GM12878 (cell line): Measurements from ENCODE around the gene CXorf58. TPM values are rescaled to one million over a fixed set of nuclear protein-coding genes. Genes with fewer than 3 reads are reported as not detected.

ENCODE experiments used
- ATAC-seq: fragments of 200-7000 bp; cut with Tn5 transposase; 3 replicates; pipeline ENCODE4 v1.9.1; 2020; ENCODE audit warnings: mild to moderate bottlenecking, moderate library complexity
- BruUV-seq: library from RNA; stranded (reverse); fragments of 400-500 nt; replicated peaks from 2 replicates; lab custom pipeline; 2021; lab: Mats Ljungman, UMichigan
- CTCF ChIA-PET: fragments of 300-600 bp; sonication (Branson Sonifier 250); formaldehyde crosslinking; extraction: SDS; loops from one replicate; lab custom pipeline; 2021; ENCODE audit warnings: inconsistent platforms; lab: Yijun Ruan, JAX
- POLR2A ChIA-PET: fragments of 350-600 bp; formaldehyde crosslinking; extraction: SDS; loops from one replicate; lab custom pipeline; 2021; ENCODE audit warnings: inconsistent platforms; lab: Charles Lee
- RAD21 ChIA-PET: fragments of 300-600 bp; sonication (Branson Sonifier 250); formaldehyde crosslinking; loops from one replicate; lab custom pipeline; 2023; ENCODE audit warnings: antibody characterized with exemption; ENCODE audit not compliant: unreplicated experiment; lab: Charles Lee
- SMC1A ChIA-PET: fragments of 300-600 bp; sonication (Branson Sonifier 250); formaldehyde crosslinking; loops from one replicate; lab custom pipeline; 2023; ENCODE audit not compliant: unreplicated experiment, uncharacterized antibody; lab: Charles Lee
- DNase-seq: peaks from one replicate; pipeline ENCODE4 v3.0.0-alpha.2; 2011; ENCODE audit warnings: low read depth, low spot score
- FAIRE-seq: peaks from 3 replicates; lab custom pipeline; 2011; peaks lifted over from hg19 to GRCh38; lab: Jason Lieb, UNC
- H2AFZ ChIP-seq: 2 replicates; pipeline ENCODE4 v1.6.0; 2011; ENCODE audit warnings: low read depth, low read length, control low read depth; ENCODE audit not compliant: control insufficient read depth
- H3K27ac ChIP-seq: 2 replicates; pipeline ENCODE4 v1.5.1; 2011; ENCODE audit warnings: control low read depth; ENCODE audit not compliant: control insufficient read depth, insufficient read depth
- H3K27me3 ChIP-seq, 2 experiments: replicated peaks in 1 of 2; 2 replicates each; pipeline versions ENCODE4 v1.6.0 to v1.6.1; 2011; ENCODE audit warnings: low read length in 1 of 2; ENCODE audit not compliant: control insufficient read depth in 2 of 2, insufficient read depth in 2 of 2
- H3K36me3 ChIP-seq, 2 experiments: 2 replicates each; pipeline ENCODE4 v1.5.1; 2011; ENCODE audit warnings: low read length in 1 of 2; ENCODE audit not compliant: control insufficient read depth in 2 of 2, insufficient read depth in 2 of 2
- H3K4me1 ChIP-seq: 2 replicates; pipeline ENCODE4 v1.6.1; 2011; ENCODE audit warnings: mild to moderate bottlenecking, low read length, moderate library complexity, mixed read lengths; ENCODE audit not compliant: control insufficient read depth, insufficient read depth
- H3K4me2 ChIP-seq: 2 replicates; pipeline ENCODE4 v1.6.0; 2011; ENCODE audit warnings: control low read depth; ENCODE audit not compliant: control insufficient read depth, insufficient read depth
- H3K4me3 ChIP-seq: fragments of 200-600 bp; sonication (generic); 2 replicates; pipeline ENCODE4 v1.5.1; 2016
- H3K79me2 ChIP-seq: 2 replicates; pipeline ENCODE4 v1.6.0; 2011; ENCODE audit warnings: low read length; ENCODE audit not compliant: control insufficient read depth, insufficient read depth
- H3K9ac ChIP-seq: 2 replicates; pipeline ENCODE4 v1.8.0; 2011; ENCODE audit warnings: low read length, control low read depth, mixed read lengths; ENCODE audit not compliant: control insufficient read depth, insufficient read depth
- H3K9me3 ChIP-seq: replicated peaks from 3 replicates; pipeline ENCODE4 v1.5.1; 2011; ENCODE audit warnings: mild to moderate bottlenecking, low read length; ENCODE audit not compliant: control insufficient read depth, insufficient read depth
- H4K20me1 ChIP-seq: 2 replicates; pipeline ENCODE4 v1.6.0; 2011; ENCODE audit not compliant: control insufficient read depth, insufficient read depth
- ASH2L ChIP-seq: fragments of 300-600, 200-600 bp; sonication (generic); IDR thresholded peaks from 2 replicates; pipeline ENCODE4 v1.6.1; 2017; ENCODE audit warnings: low read depth, mild to moderate bottlenecking, borderline replicate concordance
- ETV6 ChIP-seq, 2 experiments: fragments of 450-650 bp in 1 of 2; IDR thresholded peaks in 1 of 2; conservative IDR thresholded peaks in 1 of 2; 2 replicates each; pipeline ENCODE4 v1.6.1; 2014; ENCODE audit warnings: antibody characterized with exemption in 1 of 2, borderline replicate concordance in 1 of 2, low read depth in 1 of 2, mild to moderate bottlenecking in 1 of 2, moderate library complexity in 1 of 2
- FOXK2 ChIP-seq: fragments of 450-650 bp; IDR thresholded peaks from 2 replicates; pipeline ENCODE4 v1.6.1; 2017; ENCODE audit warnings: mild to moderate bottlenecking, moderate library complexity
- JUND ChIP-seq: IDR thresholded peaks from 2 replicates; pipeline ENCODE4 v1.6.1; 2012; ENCODE audit warnings: low read depth, mild to moderate bottlenecking, low read length, improper control_type of control experiment, moderate library complexity
- KDM1A ChIP-seq: fragments of 200-600 bp; sonication (generic); IDR thresholded peaks from 2 replicates; pipeline ENCODE4 v1.6.1; 2016; ENCODE audit warnings: borderline replicate concordance
- MTA3 ChIP-seq: IDR thresholded peaks from 2 replicates; pipeline ENCODE4 v1.6.1; 2012; ENCODE audit warnings: low read length, inconsistent platforms, borderline replicate concordance
- MYC ChIP-seq: IDR thresholded peaks from 2 replicates; pipeline ENCODE4 v1.6.1; 2011; ENCODE audit warnings: mild to moderate bottlenecking, low read length, moderate library complexity, inconsistent platforms; ENCODE audit not compliant: insufficient read depth, insufficient replicate concordance, insufficient read length, severe bottlenecking
- RAD21 ChIP-seq: IDR thresholded peaks from 2 replicates; pipeline ENCODE4 v1.6.1; 2011; ENCODE audit warnings: mild to moderate bottlenecking, low read depth, low read length, moderate library complexity; ENCODE audit not compliant: insufficient read depth
- RAD51 ChIP-seq: fragments of 450-650 bp; IDR thresholded peaks from 2 replicates; pipeline ENCODE4 v1.6.1; 2016; ENCODE audit warnings: moderate library complexity, mild to moderate bottlenecking, inconsistent platforms
- RUNX3 ChIP-seq: IDR thresholded peaks from 2 replicates; pipeline ENCODE4 v1.6.1; 2012; ENCODE audit warnings: low read length, inconsistent platforms
- SPI1 ChIP-seq: IDR thresholded peaks from 2 replicates; pipeline ENCODE4 v1.6.1; 2011; ENCODE audit warnings: low read depth, mild to moderate bottlenecking, low read length, moderate library complexity, borderline replicate concordance; ENCODE audit not compliant: insufficient read depth
- SREBF1 ChIP-seq: IDR thresholded peaks from 2 replicates; pipeline ENCODE4 v1.6.1; 2012; ENCODE audit warnings: mild to moderate bottlenecking, low read length
- SRF ChIP-seq, 2 experiments: IDR thresholded peaks; 2 replicates each; pipeline ENCODE4 v1.6.1; 2011; ENCODE audit warnings: low read depth in 2 of 2, low read length in 2 of 2, mild to moderate bottlenecking in 1 of 2, moderate library complexity in 1 of 2
- TAF1 ChIP-seq: IDR thresholded peaks from 2 replicates; pipeline ENCODE4 v1.6.1; 2011; ENCODE audit warnings: mild to moderate bottlenecking, low read depth, low read length, borderline replicate concordance
- TCF7 ChIP-seq: IDR thresholded peaks from 2 replicates; pipeline ENCODE4 v1.6.1; 2014; ENCODE audit warnings: antibody characterized with exemption, borderline replicate concordance
- ZNF207 ChIP-seq: fragments of 450-650 bp; IDR thresholded peaks from 2 replicates; pipeline ENCODE4 v1.6.1; 2014; ENCODE audit warnings: antibody characterized with exemption, mild to moderate bottlenecking, borderline replicate concordance
- ZNF687 ChIP-seq: fragments of 450-650 bp; IDR thresholded peaks from 2 replicates; pipeline ENCODE4 v1.6.1; 2017; ENCODE audit warnings: mild to moderate bottlenecking, moderate library complexity
- WGBS: methylation state at CpG from one replicate; pipeline ENCODE4 v1.1.6; 2016; ENCODE audit warnings: low lambda C conversion rate; ENCODE audit not compliant: insufficient replicate concordance, insufficient coverage; ENCODE audit errors: missing lambda C conversion rate; 5-methylcytosine and 5-hydroxymethylcytosine counted together
- in situ Hi-C: fragments of 300-500 bp; cut with MboI; formaldehyde crosslinking; loops from 9 replicates; pipeline ENCODE4 v1.14.3; 2018; ENCODE audit warnings: mixed read lengths
- intact Hi-C: fragments of 100-400 bp; cut with micrococcal nuclease; formaldehyde crosslinking; loops from one replicate; pipeline ENCODE4 v1.14.2; 2022; ENCODE audit not compliant: unreplicated experiment
- polyA plus RNA-seq, 11 experiments: library from polyadenylated mRNA; depleted of rRNA in 4 of 11; unstranded in 6 of 11; stranded (reverse) in 5 of 11; fragments of >200 nt; fragmentation: Nextera tagmentation in 4 of 11; fragmentation: Illumina TruSeq in 1 of 11; extraction: Ambion mirVana in 4 of 11; extraction: Trizol in 1 of 11; gene quantifications; 1 replicate in 1 of 11; 2 replicates in 10 of 11; pipeline versions ENCODE4 v1.2.1 to v1.2.3, GENCODE V29; 2011 to 2016; ENCODE audit warnings: inconsistent platforms in 2 of 11, missing spikeins in 2 of 11, low read depth in 1 of 11
- total RNA-seq, 4 experiments: library from RNA; depleted of rRNA in 3 of 4; stranded (reverse); fragments of >200 nt in 3 of 4; fragmentation: Illumina TruSeq in 1 of 4; extraction: Trizol in 1 of 4; gene quantifications; 2 replicates each; pipeline versions ENCODE4 v1.2.1 to v1.2.3, GENCODE V29; 2013 to 2021
- TF ChIP-seq, protein P1 (sequence below): fragments of 450-650 bp; conservative IDR thresholded peaks from 2 replicates; pipeline ENCODE4 v1.6.1; 2017; ENCODE audit warnings: mild to moderate bottlenecking, moderate library complexity

CXorf58 gene
- total and polyA plus RNA-seq, 10 of the 15 experiments (the other 5 are each of a cell fraction or from before 2014, with no cell fraction given) = 0.10 to 0.24 (median 0.13) TPM; not detected in 5

DNA sequence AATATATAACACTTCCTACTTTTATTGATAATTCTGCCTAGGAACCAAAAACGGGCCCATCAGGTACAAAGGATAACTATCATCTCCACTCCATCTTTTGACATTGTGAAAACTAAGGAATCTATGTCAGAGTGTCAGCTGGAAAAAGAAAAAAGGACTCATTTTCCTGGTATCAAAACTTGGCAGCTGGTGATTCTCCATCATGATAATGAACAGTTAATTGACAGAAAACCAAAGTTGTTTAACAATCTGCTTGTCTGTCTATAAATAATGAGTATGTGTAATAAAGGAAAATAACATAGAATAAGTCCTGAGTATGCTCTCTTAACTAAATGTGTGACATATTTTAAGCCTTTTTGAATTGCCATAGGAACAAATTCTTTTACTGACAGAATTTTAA lies 31.4 kb downstream of the CXorf58 start:
- no peak for DNase-seq
- Histone ChIP-seq H3K9ac (no peak overlapping the region), H3K36me3 (no peaks in the 10 kb centered on the region), H4K20me1 (no peaks in the 10 kb centered on the region), H2AFZ (no peak overlapping the region), H3K27ac (no peak overlapping the region), H3K79me2 (no peaks in the 10 kb centered on the region), H3K9me3 (no peaks in the 10 kb centered on the region), H3K4me2 (no peak overlapping the region), H3K4me1 (no peaks in the 10 kb centered on the region; the same call in 1 of the 2 replicates), H3K4me3 (no peak overlapping the region), H3K27me3 (no peaks in the 10 kb centered on the region)
- ChIA-PET RAD21 (no interaction called here), CTCF (no interaction called here), POLR2A (interaction anchor here (1.1 kb wide), 1 partner anchor 115 kb away, joined by 8 read pairs; no protein-coding TSS in a partner anchor), SMC1A (interaction anchor here (1.3 kb wide), 1 partner anchor 37 kb away, joined by 3 read pairs; no protein-coding TSS in a partner anchor)
- no peak for FAIRE-seq
- no TSS peak for BruUV-seq
- WGBS = 4% methylated on average over 1 of the region's 1 CpG
- ATAC-seq = no peak
- intact Hi-C loops = no loop called here
- in situ Hi-C loops = no loop called here
- no peak for TF ChIP-seq KDM1A
- TF ChIP-seq ZNF207 = no peak
- no peak for TF ChIP-seq FOXK2
- TF ChIP-seq SREBF1 = no peak
- TF ChIP-seq RAD51 = no peak
- TF ChIP-seq, protein P1, sequence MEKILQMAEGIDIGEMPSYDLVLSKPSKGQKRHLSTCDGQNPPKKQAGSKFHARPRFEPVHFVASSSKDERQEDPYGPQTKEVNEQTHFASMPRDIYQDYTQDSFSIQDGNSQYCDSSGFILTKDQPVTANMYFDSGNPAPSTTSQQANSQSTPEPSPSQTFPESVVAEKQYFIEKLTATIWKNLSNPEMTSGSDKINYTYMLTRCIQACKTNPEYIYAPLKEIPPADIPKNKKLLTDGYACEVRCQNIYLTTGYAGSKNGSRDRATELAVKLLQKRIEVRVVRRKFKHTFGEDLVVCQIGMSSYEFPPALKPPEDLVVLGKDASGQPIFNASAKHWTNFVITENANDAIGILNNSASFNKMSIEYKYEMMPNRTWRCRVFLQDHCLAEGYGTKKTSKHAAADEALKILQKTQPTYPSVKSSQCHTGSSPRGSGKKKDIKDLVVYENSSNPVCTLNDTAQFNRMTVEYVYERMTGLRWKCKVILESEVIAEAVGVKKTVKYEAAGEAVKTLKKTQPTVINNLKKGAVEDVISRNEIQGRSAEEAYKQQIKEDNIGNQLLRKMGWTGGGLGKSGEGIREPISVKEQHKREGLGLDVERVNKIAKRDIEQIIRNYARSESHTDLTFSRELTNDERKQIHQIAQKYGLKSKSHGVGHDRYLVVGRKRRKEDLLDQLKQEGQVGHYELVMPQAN = no peak
- no peak for TF ChIP-seq MTA3
- TF ChIP-seq ZNF687 = no peak
- no peak for TF ChIP-seq SPI1
- no peak for TF ChIP-seq SRF (IDR thresholded peaks at IDR 0.05; ENCODE audit: low read depth in 2 of 2, low read length in 2 of 2)
- TF ChIP-seq TAF1 = no peak
- no peak for TF ChIP-seq RUNX3
- no peak for TF ChIP-seq ASH2L
- no peak for TF ChIP-seq JUND
- TF ChIP-seq MYC = no peak
- TF ChIP-seq RAD21 = no peak
- TF ChIP-seq ETV6 (conservative IDR thresholded peaks at IDR 0.05 in 1 of 2, IDR thresholded peaks at IDR 0.05 in 1 of 2; ENCODE audit: borderline replicate concordance in 1 of 2, low read depth in 1 of 2) = no peak
- no peak for TF ChIP-seq TCF7
